Memory B cell (primary cell): ENCODE data around the gene FUT9.

Experiments used
- ATAC-seq: fragments of 150-1000 bp; cut with Tn5 transposase; 2 replicates; pipeline ENCODE4 v1.10.0; 2021; ENCODE audit warnings: low read depth, mild to moderate bottlenecking, moderate library complexity
- DNase-seq, 2 donors: peaks; one replicate each; pipeline ENCODE4 v3.0.0; 2022; ENCODE audit warnings: low spot score in 2 of 2
- H3K27ac Mint-ChIP-seq: one replicate; pipeline ENCODE4 v1.8.0; 2022; ENCODE audit warnings: mild to moderate bottlenecking, moderate library complexity, mixed read lengths
- H3K27me3 Mint-ChIP-seq: one replicate; pipeline ENCODE4 v1.8.0; 2022; ENCODE audit warnings: mixed read lengths
- H3K36me3 Mint-ChIP-seq: one replicate; pipeline ENCODE4 v1.8.0; 2022; ENCODE audit warnings: mild to moderate bottlenecking, mixed read lengths
- H3K4me1 Mint-ChIP-seq: one replicate; pipeline ENCODE4 v1.8.0; 2022; ENCODE audit warnings: mixed read lengths
- H3K4me3 Mint-ChIP-seq: one replicate; pipeline ENCODE4 v1.8.0; 2022; ENCODE audit warnings: mild to moderate bottlenecking, moderate library complexity, mixed read lengths
- H3K9me3 Mint-ChIP-seq: one replicate; pipeline ENCODE4 v1.8.0; 2022; ENCODE audit warnings: mixed read lengths

Gene FUT9

GRCh38 chr6:96017070-96017359 lies 1.2 kb downstream of the FUT9 start:
- H3K27me3 Mint-ChIP-seq: peaks cover 5% of the 10 kb centered on the region
- H3K9me3 Mint-ChIP-seq: peaks cover 4% of the 10 kb centered on the region
- DNase-seq (no peak), ATAC-seq (no peak)
- H3K36me3 Mint-ChIP-seq: no peaks in the 10 kb centered on the region
- no peak overlapping the region for H3K4me3 Mint-ChIP-seq
- H3K4me1 Mint-ChIP-seq: no peaks in the 10 kb centered on the region
- H3K27ac Mint-ChIP-seq: no peak overlapping the region

GRCh38 chr6:96022225-96022624 lies 6.5 kb downstream of the FUT9 start:
- Mint-ChIP-seq H3K27me3 (no peaks in the 10 kb centered on the region), H3K4me3 (no peak overlapping the region), H3K36me3 (no peaks in the 10 kb centered on the region), H3K4me1 (no peaks in the 10 kb centered on the region), H3K9me3 (no peaks in the 10 kb centered on the region), H3K27ac (no peak overlapping the region)
- ATAC-seq: no peak
- DNase-seq: no peak

- no peak overlapping the region for H3K4me3 Mint-ChIP-seq
- no peaks in the 10 kb centered on the region for H3K27me3 Mint-ChIP-seq
- no peak for DNase-seq
- peaks cover 1% of the 10 kb centered on the region for H3K9me3 Mint-ChIP-seq
- no peak overlapping the region for H3K27ac Mint-ChIP-seq
- no peaks in the 10 kb centered on the region for H3K4me1 Mint-ChIP-seq
- no peak for ATAC-seq
- H3K36me3 Mint-ChIP-seq: no peaks in the 10 kb centered on the region
Observed at GRCh38 chr6:96032661-96033060, 16.9 kb downstream of the FUT9 start.

GRCh38 chr6:96051555-96051954 lies 35.8 kb downstream of the FUT9 start:
- Mint-ChIP-seq H3K27me3 (no peaks in the 10 kb centered on the region), H3K4me1 (no peaks in the 10 kb centered on the region), H3K27ac (no peak overlapping the region), H3K9me3 (peaks cover 3% of the 10 kb centered on the region), H3K4me3 (no peak overlapping the region), H3K36me3 (no peaks in the 10 kb centered on the region)
- ATAC-seq: no peak
- no peak for DNase-seq

- no peak overlapping the region for H3K27ac Mint-ChIP-seq
- no peak for ATAC-seq
- no peak overlapping the region for H3K4me3 Mint-ChIP-seq
- H3K4me1 Mint-ChIP-seq: no peaks in the 10 kb centered on the region
- no peaks in the 10 kb centered on the region for H3K9me3 Mint-ChIP-seq
- no peak for DNase-seq
- H3K36me3 Mint-ChIP-seq: no peaks in the 10 kb centered on the region
- no peaks in the 10 kb centered on the region for H3K27me3 Mint-ChIP-seq
Observed at GRCh38 chr6:96058082-96058481, 42.3 kb downstream of the FUT9 start.

- no peak for ATAC-seq
- Mint-ChIP-seq H3K27me3 (no peaks in the 10 kb centered on the region), H3K27ac (no peak overlapping the region), H3K36me3 (no peaks in the 10 kb centered on the region), H3K4me3 (no peak overlapping the region), H3K9me3 (no peaks in the 10 kb centered on the region), H3K4me1 (no peaks in the 10 kb centered on the region)
- no peak for DNase-seq
Observed at GRCh38 chr6:96059586-96059985, 43.8 kb downstream of the FUT9 start.

- DNase-seq: no peak
- H3K9me3 Mint-ChIP-seq: no peaks in the 10 kb centered on the region
- no peaks in the 10 kb centered on the region for H3K4me1 Mint-ChIP-seq
- no peaks in the 10 kb centered on the region for H3K36me3 Mint-ChIP-seq
- ATAC-seq: no peak
- no peaks in the 10 kb centered on the region for H3K27me3 Mint-ChIP-seq
- H3K27ac Mint-ChIP-seq: no peak overlapping the region
- H3K4me3 Mint-ChIP-seq: no peak overlapping the region
Observed at GRCh38 chr6:96060249-96060648, 44.5 kb downstream of the FUT9 start.

GRCh38 chr6:96065213-96065612 lies 49.4 kb downstream of the FUT9 start:
- Mint-ChIP-seq H3K4me3 (no peak overlapping the region), H3K27me3 (no peaks in the 10 kb centered on the region), H3K9me3 (no peaks in the 10 kb centered on the region), H3K36me3 (no peaks in the 10 kb centered on the region), H3K27ac (no peak overlapping the region), H3K4me1 (no peaks in the 10 kb centered on the region)
- DNase-seq: no peak
- ATAC-seq: no peak

GRCh38 chr6:96066376-96066775 lies 50.6 kb downstream of the FUT9 start:
- H3K27me3 Mint-ChIP-seq: no peaks in the 10 kb centered on the region
- DNase-seq (no peak), ATAC-seq (no peak)
- no peak overlapping the region for H3K4me3 Mint-ChIP-seq
- H3K9me3 Mint-ChIP-seq: no peaks in the 10 kb centered on the region
- H3K4me1 Mint-ChIP-seq: no peaks in the 10 kb centered on the region
- no peak overlapping the region for H3K27ac Mint-ChIP-seq
- no peaks in the 10 kb centered on the region for H3K36me3 Mint-ChIP-seq

GRCh38 chr6:96073555-96073954 lies 57.8 kb downstream of the FUT9 start:
- H3K27ac Mint-ChIP-seq: no peak overlapping the region
- ATAC-seq (no peak), DNase-seq (no peak)
- H3K9me3 Mint-ChIP-seq: no peaks in the 10 kb centered on the region
- H3K36me3 Mint-ChIP-seq: no peaks in the 10 kb centered on the region
- H3K4me1 Mint-ChIP-seq: no peaks in the 10 kb centered on the region
- no peaks in the 10 kb centered on the region for H3K27me3 Mint-ChIP-seq
- H3K4me3 Mint-ChIP-seq: no peak overlapping the region

GRCh38 chr6:96074006-96074405 lies 58.2 kb downstream of the FUT9 start:
- ATAC-seq: no peak
- no peak for DNase-seq
- no peaks in the 10 kb centered on the region for H3K9me3 Mint-ChIP-seq
- no peaks in the 10 kb centered on the region for H3K36me3 Mint-ChIP-seq
- H3K4me3 Mint-ChIP-seq: no peak overlapping the region
- H3K27ac Mint-ChIP-seq: no peak overlapping the region
- H3K27me3 Mint-ChIP-seq: no peaks in the 10 kb centered on the region
- H3K4me1 Mint-ChIP-seq: no peaks in the 10 kb centered on the region

GRCh38 chr6:96075826-96076225 lies 60.1 kb downstream of the FUT9 start:
- no peak overlapping the region for H3K4me3 Mint-ChIP-seq
- DNase-seq (no peak), ATAC-seq (no peak)
- H3K4me1 Mint-ChIP-seq: no peaks in the 10 kb centered on the region
- H3K27me3 Mint-ChIP-seq: no peaks in the 10 kb centered on the region
- H3K36me3 Mint-ChIP-seq: no peaks in the 10 kb centered on the region
- H3K27ac Mint-ChIP-seq: no peak overlapping the region
- no peaks in the 10 kb centered on the region for H3K9me3 Mint-ChIP-seq

- Mint-ChIP-seq H3K27me3 (no peaks in the 10 kb centered on the region), H3K36me3 (no peaks in the 10 kb centered on the region), H3K4me3 (no peak overlapping the region), H3K9me3 (peaks cover 3% of the 10 kb centered on the region), H3K4me1 (no peaks in the 10 kb centered on the region), H3K27ac (no peak overlapping the region)
- ATAC-seq: no peak
- DNase-seq: no peak
Observed at GRCh38 chr6:96086745-96087144, 71.0 kb downstream of the FUT9 start.

GRCh38 chr6:96089173-96089572 lies 73.4 kb downstream of the FUT9 start:
- H3K27ac Mint-ChIP-seq: no peak overlapping the region
- H3K4me3 Mint-ChIP-seq: no peak overlapping the region
- no peaks in the 10 kb centered on the region for H3K4me1 Mint-ChIP-seq
- no peaks in the 10 kb centered on the region for H3K36me3 Mint-ChIP-seq
- H3K9me3 Mint-ChIP-seq: peaks cover 3% of the 10 kb centered on the region
- H3K27me3 Mint-ChIP-seq: no peaks in the 10 kb centered on the region
- DNase-seq (no peak), ATAC-seq (no peak)

GRCh38 chr6:96094077-96094476 lies 78.3 kb downstream of the FUT9 start:
- no peaks in the 10 kb centered on the region for H3K27me3 Mint-ChIP-seq

GRCh38 chr6:96099069-96099468 lies 83.3 kb downstream of the FUT9 start:
- no peaks in the 10 kb centered on the region for H3K36me3 Mint-ChIP-seq
- H3K9me3 Mint-ChIP-seq: peaks cover 2% of the 10 kb centered on the region
- ATAC-seq (no peak), DNase-seq (no peak)
- H3K27ac Mint-ChIP-seq: no peak overlapping the region
- no peaks in the 10 kb centered on the region for H3K4me1 Mint-ChIP-seq
- no peak overlapping the region for H3K4me3 Mint-ChIP-seq
- no peaks in the 10 kb centered on the region for H3K27me3 Mint-ChIP-seq

More at GRCh38 chr6:96094077-96094476, 78.3 kb downstream of the FUT9 start:
- H3K4me3 Mint-ChIP-seq: no peak overlapping the region
- DNase-seq (no peak), ATAC-seq (no peak)
- no peaks in the 10 kb centered on the region for H3K4me1 Mint-ChIP-seq
- peaks cover 2% of the 10 kb centered on the region for H3K9me3 Mint-ChIP-seq
- no peaks in the 10 kb centered on the region for H3K36me3 Mint-ChIP-seq
- no peak overlapping the region for H3K27ac Mint-ChIP-seq
